ENCODE results near the gene TAT.

DNA sequence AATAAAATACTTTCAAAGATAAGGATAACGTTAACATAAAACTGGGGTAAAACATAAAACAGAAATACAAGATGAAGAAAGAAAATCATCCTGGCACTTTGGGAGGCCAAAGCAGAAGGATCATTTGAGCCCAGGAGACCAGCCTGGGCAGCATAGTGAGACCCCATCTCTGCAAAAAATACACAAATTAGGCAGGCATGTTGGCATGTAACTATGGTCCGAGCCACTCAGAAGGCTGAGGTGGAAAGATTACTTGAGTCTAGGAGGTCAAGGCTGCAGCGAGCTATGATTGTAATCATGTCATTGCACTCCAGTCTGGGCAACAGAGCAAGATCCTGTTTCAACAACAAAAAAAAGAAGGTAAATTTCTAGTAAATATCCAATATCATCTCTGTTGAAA, 19.6 kb downstream of the TAT start:
- TF ChIP-seq, protein P1, sequence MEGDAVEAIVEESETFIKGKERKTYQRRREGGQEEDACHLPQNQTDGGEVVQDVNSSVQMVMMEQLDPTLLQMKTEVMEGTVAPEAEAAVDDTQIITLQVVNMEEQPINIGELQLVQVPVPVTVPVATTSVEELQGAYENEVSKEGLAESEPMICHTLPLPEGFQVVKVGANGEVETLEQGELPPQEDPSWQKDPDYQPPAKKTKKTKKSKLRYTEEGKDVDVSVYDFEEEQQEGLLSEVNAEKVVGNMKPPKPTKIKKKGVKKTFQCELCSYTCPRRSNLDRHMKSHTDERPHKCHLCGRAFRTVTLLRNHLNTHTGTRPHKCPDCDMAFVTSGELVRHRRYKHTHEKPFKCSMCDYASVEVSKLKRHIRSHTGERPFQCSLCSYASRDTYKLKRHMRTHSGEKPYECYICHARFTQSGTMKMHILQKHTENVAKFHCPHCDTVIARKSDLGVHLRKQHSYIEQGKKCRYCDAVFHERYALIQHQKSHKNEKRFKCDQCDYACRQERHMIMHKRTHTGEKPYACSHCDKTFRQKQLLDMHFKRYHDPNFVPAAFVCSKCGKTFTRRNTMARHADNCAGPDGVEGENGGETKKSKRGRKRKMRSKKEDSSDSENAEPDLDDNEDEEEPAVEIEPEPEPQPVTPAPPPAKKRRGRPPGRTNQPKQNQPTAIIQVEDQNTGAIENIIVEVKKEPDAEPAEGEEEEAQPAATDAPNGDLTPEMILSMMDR (IDR thresholded peaks at IDR 0.05): no peak
- TF ChIP-seq POLR2A (IDR thresholded peaks at IDR 0.05): no peak
